GM12892 (cell line): Measurements from ENCODE around the gene FEM1C.

Experiments
- POLR2A ChIP-seq: IDR thresholded peaks from 2 replicates; pipeline ENCODE4 v1.6.1; 2011; ENCODE audit warnings: low read depth, low read length, control low read depth
- POLR2AphosphoS5 ChIP-seq: IDR thresholded peaks from 2 replicates; pipeline ENCODE4 v1.6.1; 2011; ENCODE audit warnings: low read depth, low read length, control low read depth
- TAF1 ChIP-seq: IDR thresholded peaks from 2 replicates; pipeline ENCODE4 v1.6.1; 2011; ENCODE audit warnings: low read depth, mild to moderate bottlenecking, control low read depth, low read length, borderline replicate concordance

DNA sequence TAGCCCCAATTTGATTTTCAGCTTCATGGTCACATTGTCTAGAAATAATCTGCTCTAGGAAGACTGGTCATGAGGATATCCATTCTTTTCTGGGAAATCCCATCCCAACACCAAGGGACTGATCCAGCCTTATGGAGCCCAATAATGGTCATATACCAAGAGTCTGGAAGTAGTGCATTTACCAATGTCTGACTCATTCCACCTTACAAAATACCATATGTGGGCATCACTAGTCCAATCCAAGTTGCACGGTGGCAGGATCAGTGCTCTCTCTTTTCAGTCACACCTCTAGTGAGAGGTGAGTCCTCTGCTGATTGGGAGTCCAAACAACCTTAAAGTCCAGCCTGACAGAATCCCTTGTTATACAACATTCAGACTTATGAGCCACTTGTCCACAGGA, 73.7 kb downstream of the FEM1C start:
- no peak for TF ChIP-seq POLR2AphosphoS5
- TF ChIP-seq POLR2A, result no peak
- TF ChIP-seq TAF1, result no peak
